ENCODE measurements around the gene CRYBA1.
"Not testable (repeated sequence)": the region's sequence is repeated elsewhere in the genome, so short reads cannot be mapped to it uniquely, and the experiment has no call there.

Gene CRYBA1, protein sequence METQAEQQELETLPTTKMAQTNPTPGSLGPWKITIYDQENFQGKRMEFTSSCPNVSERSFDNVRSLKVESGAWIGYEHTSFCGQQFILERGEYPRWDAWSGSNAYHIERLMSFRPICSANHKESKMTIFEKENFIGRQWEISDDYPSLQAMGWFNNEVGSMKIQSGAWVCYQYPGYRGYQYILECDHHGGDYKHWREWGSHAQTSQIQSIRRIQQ

DNA sequence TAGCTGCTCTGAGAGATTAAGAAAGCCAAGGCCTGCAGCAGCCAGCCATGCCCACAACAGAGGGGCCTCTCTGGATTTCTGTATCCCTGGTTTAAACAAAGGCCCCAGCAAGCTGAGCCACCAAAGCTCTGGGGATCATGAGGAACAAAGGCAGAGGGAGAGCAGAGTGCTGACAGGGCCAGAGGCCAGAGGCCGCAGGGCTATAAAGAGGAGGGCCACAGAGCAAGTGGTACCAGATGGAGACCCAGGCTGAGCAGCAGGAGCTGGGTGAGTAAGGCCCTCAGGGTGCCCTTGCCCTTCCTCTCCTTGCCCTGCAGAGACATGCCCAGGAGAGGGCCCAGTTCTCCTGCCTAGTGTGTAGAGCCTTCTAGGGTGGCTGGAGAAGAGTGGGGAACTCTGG lies at the start of gene CRYBA1:
TSS of gene CRYBA1 (plus strand) at position 232 of the 400 bp plus-strand sequence. CDS start at position 237, 5 bp downstream.
- no peak for DNase-seq

DNA sequence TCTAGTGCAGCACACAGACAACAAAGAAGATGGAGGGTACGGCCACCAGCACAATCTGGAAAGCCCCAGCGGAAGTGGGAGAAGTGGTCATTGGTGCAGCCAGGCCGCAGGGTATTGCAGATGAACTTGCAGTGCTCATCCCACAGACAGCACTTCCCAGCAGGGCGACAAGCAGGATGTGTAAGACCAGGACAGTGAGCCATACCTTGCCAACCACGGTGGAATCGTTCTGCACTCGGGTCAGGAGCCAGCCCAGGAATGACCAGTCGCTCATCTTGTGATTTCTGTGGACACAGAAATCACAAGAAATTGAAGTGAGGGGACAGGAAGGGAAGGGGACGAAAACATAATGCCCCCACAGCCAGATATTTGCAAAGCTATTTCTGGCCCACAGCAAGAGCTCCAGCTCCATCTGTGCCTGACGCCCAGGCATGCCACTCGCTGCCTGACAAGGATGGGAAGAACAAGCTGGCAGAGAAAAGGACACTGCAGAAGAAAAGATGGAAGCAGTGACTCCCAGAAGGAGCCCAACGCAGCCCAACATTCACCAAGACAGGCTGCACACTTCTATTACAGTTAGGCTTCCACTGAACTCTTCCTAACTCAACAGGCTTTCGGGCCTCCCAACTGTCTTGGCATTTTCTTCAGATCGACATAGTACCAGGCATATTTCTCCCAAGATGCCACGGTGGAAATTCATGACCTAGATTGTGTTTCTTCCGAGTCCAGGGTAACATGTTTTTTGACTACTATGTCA lies 49.0 kb upstream of the CRYBA1 start:
- no peak for DNase-seq

DNA sequence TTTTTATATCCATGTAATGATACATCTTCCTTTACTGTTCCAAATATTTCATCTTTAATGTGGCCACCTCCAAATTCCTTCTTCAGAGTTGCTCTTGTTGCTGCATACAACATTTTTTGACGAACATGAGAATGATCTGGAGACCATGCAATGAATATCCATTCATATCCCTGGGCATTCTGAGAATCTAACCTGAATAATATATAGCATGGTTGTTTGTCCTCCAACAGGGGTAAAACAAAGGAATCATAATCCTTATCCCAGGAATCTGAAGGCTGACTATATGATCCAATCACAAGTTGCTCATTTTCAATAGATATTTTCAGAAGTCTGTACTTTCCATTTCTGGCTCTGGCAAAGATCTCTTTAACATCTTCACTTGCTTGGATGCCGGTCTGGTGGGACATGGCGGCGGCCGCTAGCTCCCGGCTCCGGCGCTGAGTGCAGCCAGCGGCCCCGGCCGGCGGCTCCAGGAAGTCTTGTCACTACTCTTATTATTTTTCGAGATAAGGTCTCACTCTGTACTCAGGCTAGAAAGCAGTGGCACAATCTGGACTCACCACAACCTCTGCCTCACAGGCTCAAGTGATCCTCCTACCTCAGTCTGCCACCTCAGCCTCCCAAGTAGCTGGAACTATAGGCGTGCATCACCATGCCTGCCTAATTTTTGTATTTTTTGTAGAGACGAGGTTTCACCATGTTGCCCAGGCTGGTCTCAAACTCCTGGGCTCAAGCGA lies 42.4 kb upstream of the CRYBA1 start:
- not testable (repeated sequence) for DNase-seq

DNA sequence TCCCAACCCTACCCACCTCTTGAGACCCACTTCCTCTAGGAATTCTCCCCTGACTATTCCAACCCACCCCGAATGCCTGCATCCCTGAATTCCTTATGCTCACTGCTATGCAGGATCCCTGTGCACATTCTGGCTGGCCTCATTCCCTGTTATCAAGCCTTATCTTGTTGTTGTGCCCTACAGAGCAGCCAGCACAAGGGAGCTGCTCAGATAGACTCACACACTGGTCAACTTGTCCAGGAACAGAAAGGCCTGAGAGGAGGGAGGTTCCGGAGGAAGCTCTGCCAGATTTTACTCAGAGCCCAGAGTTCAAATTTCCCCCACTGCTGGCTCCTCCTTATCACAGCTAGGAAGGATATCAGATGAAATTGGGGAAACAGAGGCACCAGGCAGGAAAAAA lies 41.6 kb upstream of the CRYBA1 start:
- DNase-seq: no peak

DNA sequence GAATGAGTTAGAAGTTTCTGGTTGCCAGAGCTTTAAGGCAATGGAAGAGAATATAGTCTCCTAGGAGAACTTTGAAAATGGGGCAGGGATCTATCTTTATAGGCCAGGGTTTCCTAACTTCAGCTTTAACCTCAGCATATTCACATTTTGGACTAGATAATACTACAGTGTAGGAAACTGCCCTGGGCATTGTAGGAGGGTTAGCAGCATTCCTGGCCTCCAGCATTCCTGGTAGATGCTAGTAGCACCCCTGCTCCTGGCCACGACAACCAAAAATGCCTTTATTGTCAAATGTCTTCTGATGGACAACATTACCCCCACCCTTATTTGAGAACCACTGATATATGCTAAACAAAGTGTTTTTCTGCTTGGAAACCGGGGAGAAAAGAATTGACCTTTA lies 38.7 kb upstream of the CRYBA1 start:
- DNase-seq: no peak

DNA sequence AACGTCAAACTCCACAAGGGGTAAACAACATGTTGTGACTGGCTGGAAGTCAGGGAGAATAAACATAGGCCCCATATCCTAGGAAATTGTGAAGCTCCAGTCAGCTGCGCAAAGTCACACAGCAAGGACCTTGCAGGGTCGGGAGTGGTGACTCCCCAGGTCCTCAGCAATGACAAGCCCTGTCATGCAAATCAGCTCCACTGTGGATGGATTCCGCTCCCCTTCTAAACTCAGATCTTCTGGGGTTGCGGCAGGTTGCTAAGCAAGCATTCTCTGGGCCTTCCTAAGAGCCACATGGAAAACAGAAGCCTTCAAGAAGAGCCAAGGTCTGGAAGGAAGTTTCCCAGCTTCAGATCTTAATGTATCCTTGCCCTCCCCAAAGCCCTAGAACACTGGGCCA lies 37.6 kb upstream of the CRYBA1 start:
- no peak for DNase-seq

DNA sequence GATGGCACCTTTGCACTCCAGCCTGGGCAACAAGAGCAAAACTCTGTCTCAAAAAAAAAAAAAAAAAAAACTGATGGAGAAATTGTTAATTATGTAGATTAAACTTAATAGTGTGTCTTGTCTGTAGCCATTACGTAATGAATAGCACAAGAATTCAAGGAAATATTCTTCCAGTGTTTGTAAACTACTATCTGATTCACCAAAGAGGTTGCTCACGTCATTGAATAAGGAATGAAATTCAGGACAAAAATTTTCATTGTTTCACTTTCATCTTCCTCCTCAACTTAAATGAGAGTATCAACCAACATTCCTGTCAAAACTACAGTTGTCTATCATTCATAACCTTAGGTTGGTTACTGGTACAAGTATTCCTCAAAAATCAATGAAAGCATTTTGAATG lies 35.8 kb upstream of the CRYBA1 start:
- DNase-seq: no peak

DNA sequence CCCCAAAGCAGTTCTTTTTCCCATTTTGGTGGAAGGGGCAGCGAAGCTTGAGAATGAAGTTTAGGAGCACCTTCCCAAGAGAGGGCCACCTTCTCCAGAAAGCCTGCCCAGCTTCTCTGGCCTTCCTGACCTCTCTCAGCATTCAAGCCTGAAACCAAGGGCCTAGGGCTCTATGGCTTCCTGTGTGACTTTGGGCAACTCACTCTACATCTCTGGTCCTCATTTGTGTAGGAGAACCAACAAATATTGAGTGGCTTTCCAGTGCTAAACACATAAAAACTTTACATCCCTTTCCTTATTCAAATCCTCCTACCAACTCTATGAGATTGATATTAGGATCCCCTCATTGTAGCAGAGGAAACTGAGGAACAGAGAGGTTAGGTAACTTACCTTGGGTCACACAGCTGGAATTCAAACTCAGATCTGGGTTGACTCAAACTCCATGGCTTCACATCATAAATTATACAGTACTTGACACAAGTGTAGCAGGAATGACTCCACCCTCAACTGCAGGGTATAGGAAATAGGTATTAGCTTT lies 34.5 kb upstream of the CRYBA1 start:
- no peak for DNase-seq

DNA sequence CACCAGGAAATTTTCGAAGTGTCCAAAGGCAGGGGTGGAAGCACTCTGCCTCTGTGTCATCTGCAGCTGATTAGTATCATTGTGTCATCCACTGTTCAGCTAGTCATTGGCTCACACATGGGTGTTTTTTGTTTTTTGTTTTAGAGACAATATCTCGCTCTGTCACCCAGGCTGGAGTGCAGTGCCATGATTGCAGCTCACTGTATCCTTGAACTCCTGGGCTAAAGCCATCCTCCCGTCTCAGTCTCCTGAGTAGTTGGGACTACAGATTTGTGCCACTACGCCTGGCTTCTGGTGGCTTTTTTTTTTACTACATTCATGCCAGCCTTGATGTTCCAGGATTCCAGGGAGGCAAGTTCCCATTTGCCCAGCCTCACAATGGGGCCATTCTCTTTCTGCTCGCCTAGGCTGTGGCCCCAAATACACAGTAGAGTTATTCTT lies 34.0 kb upstream of the CRYBA1 start:
- no peak for DNase-seq

DNA sequence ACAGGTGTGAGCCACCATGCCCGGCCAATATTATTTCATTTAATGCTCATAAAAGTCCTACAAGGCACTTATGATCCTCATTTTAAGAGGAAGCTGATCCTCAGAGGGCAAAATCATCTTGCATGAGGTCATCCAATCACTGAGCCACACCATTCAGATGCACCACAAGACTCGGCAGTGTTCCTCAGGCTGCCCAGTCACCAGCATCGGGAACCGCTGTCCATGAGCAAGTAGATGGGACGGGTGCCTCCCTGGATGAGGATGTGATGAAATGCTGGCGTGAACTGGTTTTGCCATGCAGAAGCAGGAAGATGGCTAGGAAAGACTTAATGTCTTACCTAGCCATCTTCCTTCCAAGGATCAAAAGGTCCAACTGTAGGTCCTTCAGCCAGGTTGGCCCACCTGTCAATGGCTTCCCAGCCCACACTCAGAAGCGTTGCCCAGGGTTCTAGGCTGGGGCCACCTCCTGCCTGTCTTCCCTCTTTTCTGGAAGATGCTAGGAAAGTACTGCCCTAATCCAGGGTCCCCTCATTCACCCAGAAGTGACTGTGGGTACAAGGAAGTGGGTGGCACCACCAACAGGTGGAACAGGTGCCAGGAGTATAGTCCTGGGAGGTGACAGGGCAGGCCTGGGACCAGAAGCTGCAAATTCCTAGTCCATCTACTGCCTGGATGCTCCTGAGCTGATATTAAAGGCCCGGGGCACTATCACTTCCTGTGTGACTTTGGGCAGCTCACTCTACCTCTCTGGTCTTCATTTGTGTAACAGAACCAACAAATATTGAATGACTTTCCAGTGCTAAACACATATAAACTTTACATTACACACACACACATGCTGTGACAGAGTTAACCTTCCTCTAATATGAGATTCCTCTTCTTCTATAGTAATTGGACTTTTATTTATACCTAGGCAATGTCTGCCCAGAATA lies 32.2 kb upstream of the CRYBA1 start:
- no peak for DNase-seq

DNA sequence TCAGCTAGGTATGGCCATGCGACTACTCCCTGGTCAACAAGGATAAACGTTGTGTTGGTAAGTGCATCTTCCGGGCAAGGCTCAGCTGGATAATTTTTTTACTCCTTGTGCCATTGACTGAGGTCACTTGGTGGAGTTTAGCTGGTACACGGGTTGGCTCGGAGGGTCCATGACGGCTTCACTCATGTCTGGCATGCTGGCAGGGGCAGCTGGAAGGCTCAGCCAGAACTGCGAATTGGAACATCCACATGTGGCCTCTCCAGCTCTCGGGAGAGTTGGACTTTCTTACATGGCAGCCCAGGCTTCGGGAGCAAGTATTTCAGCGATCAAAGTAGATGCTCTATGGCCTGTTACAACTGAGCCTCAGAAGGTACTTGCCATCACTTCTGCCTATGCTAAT lies 31.5 kb upstream of the CRYBA1 start:
- DNase-seq: no peak

DNA sequence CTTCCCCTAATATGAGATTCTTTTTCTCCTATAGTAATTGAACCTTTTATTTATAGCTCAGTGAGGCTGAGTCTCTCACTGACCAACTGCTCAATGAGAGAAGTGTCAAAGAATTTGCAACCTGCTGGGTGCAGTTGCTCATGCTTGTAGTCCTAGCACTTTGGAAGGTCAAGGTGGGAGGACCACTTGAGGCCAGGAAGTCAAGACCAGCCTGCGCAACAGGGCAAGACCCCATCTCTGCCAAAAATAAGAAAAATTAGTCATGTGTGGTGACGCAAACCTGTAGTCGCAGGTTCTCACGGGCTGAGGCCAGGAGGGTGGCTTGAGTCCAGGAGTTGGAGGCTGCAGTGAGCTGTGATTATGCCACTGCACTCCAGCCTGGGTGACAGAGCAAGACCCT lies 30.9 kb upstream of the CRYBA1 start:
- no peak for DNase-seq

DNA sequence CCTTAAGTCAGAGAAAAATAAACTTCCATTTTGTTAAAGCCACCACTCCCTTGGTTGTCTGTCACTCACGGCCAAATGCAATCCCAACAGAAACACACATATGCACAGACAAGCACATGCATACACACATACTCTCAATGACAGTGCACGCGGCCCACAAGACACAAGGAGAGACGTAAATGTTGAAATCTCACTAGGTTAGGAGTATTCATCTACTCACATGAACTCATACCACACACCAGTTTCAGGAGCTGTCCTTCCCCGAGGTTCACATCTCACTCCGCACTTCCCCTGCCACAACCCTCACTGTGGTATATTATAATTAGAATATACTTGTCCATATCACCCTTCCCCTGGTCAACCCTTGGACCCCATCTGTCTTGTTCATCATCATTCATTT lies 30.5 kb upstream of the CRYBA1 start:
- DNase-seq: no peak

DNA sequence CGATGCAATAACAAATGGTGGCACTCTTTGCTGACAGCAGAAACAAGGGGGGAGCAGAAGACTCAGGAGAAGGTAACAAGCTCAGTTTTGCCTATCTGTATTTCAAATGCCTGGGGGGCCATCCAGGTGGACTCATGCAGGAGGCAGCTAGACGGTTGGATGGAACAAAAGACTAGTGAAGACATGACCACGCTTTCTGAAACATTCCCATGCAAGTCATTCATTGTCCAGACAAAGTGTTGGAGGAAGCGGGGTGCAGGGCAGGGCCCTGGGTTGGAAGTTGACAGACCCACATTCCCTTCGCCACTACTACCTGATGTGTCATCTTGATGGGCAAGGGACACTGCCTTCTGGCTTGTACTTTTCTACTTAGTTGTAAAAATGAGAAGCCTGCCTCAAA lies 29.8 kb upstream of the CRYBA1 start:
- DNase-seq: no peak

DNA sequence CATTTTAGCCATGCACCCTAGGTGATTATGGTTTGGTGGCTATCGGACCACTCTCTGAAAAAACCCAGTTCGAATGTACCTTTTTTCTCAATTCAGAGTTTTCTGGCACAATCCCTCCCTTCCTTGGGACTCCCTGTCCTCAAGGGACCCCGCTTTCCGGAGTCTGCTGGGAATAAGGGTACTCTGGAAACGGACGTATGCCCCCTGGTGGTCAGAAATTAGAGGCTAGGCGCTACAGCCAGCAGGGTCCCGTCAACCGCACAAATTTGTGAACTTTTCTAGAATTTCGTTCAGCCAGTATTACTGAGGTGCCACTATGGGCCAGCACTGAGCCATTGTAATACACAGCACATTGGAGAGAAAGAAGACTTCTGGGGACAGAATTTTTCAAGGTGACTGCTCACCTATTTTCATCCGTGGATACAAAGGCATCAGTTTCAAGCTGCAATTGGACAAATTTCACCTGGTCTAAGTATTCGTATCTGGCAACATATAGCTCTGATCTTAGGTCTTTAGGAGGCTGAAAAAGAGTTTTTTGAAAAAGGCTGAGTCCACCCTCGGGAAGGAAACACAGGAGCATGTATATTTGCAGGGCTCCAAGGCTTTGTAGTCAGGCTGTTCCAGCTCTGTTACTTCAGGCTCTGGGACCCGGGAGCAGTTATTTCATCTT lies 27.1 kb upstream of the CRYBA1 start:
- DNase-seq: peak in 1 of 2 experiments; percentile 38

DNA sequence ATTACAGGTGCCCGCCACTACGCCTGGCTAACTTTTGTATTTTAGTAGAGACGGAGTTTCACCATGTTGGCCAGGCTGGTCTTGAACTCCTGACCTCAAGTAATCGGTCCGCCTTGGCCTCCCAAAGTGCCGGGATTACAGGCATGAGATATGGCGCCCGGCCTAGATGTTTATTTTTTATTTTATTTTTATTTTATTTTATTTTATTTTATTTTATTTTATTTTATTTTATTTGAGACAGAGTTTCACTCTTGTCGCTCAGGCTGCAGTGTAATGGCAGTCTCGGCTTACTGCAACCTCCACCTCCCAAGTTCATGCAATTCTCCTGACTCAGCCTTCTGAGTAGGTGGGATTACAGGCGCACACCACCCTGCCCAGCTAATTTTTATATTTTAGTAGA lies 25.3 kb upstream of the CRYBA1 start:
- not testable (repeated sequence) for DNase-seq

DNA sequence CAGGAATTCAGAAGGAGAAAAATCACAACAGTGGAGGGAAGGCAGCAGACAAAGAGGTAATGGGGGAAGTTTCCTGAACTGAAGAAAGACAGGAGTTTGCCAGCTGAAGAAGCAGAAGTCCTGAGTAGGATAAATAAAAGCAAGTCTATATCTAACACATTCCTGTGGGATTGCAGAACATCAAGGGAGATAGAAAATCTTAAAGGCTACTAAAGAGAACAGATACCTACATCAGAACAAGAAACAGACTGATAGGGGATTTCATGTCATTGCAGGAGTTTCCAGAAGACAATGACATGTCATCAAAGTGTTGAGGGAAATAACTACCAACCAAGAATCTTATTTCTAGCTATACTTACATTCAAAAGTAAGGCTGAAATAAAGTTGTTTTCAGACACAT lies 21.3 kb upstream of the CRYBA1 start:
- no peak for DNase-seq

DNA sequence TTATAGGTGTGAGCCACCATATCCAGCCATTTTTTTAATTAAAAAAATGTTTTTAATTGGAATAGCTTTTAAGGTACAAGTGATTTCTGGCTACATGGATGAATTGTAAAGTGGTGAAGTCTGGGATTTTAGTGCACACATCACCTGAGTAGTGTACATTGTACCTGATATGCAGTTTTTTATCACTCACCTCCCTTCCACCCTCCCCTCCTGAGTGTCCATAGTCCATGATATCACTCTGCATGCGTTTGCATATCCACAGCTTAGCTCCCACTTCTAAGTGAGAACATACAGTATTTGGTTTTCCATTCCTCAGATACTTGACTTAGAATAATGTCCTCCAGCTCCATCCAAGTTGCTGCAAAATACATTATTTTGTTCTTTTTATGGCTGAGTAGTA lies 13.4 kb upstream of the CRYBA1 start:
- no peak for DNase-seq

DNA sequence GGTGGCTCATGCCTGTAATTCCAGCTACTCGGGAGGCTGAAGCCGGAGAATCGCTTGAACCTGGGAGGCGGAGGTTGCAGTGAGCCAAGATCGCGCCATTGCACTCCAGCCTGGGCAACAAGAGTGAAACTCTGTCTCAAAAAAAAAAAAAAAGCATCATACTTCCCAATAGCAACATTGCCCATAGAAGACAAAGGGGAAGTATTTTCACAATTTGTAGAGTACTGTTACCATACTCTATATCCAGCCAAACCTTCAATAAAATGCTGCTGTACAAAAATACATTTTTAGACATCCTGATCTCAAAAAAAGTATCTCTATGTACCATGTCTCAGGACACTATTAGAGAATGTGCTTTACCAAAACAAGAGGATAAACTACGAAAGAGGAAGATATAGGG lies 11.7 kb upstream of the CRYBA1 start:
- DNase-seq: not testable (repeated sequence)

DNA sequence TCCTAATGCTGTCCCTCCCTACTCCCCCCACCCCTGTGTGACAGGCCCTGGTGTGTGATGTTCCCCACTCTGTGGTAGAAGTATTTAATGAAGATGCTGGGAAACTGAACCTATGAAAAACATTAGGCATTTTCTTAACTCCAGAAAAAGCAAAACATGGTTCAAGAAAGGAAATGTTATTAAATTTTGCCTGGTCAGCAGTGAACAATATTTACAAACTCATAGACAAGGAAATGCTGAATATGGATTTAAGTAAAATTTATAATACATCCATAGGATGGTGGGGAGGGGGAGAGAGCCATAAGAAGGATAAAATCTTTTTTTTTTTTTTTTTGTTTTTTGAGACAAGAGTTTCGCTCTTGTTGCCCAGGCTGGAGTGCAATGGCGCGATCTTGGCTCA lies 10.8 kb upstream of the CRYBA1 start:
- no peak for DNase-seq

DNA sequence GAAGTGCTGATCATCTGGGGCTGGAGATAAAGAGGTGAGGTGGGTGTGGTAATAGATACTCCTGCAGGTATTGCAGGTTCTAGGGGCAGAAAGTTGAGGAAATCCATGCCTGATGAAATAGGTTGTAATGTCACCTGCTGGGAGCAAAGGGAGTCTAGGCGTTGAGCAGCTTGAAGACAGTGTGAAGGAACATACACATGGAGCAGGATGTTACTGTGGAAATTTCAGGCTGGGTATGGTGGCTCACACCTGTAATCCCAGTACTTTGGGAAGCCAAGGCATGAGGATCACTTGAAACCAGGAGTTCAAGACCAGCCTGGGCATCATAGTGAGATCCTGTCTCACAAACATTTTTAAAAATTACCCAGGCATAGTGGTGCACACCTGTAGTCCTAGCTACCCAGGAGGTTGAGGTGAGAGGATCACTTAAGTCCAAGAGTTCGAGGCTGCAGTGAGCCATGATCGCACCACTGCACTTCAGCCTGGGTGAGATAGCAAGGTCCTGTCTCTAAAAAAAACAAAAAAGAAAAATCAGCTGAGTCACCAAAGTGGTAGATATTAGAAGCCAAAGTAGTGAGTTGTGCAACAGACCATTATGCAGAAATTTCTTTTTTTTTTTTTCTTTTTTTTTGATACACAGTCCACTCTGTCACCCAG lies 9.1 kb upstream of the CRYBA1 start:
- DNase-seq: no peak

All from NCI-H187 (cell line).